ENCODE measurements around the gene APH1A.
"Not testable (repeated sequence)": the region's sequence is repeated elsewhere in the genome, so short reads cannot be mapped to it uniquely, and the experiment has no call there.

The APH1A gene

GRCh38 chr1:150268705-150269403 lies at the start of gene APH1A:
TSS of gene APH1A (minus strand) at chr1:150269016. CDS start at chr1:150268810, 206 bp downstream.
- peak; percentile 81 to 94 for DNase-seq

- not testable (repeated sequence) for DNase-seq
These were observed 45.9 kb upstream of the APH1A start for GRCh38 chr1:150314691-150315090.

DNA sequence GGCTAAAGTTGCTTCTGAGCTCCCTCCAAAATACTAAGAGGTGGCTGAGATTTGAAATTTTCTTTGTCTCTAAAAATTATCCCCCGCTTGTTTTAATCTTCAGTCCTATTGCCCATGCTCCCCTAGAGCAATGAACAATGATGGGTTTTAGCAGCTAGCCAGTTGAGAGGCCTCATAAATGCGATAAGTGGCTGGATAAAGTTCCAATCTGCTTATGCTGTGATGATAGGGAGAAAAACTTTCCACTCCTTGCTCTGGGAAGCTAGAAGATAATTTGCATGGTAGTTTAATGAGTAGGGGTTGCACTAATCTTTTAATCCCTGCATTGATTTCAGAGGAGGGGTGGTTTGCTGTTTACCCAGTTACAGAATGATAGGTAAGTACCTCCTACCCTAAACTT lies 42.9 kb upstream of the APH1A start:
- no peak for DNase-seq

DNA sequence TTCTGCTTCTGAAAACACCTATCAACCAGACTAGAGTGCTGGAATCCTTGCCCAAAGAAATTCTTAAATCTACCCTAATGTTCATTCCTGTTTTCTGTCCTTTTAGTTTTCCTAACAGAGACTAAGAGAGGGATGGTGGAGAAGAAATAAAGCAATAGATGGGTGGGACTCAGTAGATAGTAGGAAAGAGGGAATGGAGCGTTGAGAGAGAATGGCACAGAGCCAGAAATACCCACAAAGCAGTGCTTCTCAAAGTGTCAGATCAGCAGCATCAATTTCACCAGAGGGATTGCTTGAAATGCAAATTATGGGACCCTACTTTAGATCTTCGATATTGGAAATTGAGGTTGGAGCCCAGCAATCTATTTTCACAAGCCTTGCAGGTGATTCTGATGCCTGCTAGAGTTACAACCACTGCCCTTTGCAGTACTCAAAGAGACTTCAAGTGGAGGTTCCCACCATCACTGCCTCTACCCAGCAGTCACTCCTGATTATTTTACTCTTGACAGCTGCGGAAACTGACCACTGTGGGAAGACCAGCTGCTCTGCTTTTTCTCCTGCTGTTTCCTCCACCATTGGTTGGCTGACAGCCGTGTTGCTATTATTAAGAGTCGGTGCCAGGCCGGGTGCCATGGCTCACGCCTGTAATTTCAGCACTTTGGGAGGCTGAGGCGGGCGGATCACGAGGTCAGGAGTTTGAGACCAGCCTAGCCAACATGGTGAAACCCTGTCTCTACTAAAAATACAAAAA lies 41.1 kb upstream of the APH1A start:
- DNase-seq: no peak

DNA sequence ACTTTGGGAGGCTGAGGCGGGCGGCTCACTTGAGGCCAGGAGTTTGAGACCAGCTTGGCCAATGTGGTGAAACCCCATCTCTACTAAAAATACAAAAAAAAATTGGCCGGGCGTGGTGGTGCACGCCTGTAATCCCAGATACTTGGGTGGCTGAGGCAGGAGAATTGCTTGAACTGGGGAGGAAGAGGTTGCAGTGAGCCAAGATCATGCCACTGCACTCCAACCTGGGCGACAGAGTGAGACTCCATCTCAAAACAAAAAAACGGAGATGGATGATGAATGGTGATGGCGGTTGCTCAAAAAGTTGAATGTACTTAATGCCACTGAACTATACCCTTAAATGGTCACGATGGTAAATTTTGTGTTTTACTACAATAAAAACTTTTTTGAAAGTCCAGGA lies 39.8 kb upstream of the APH1A start:
- DNase-seq: not testable (repeated sequence)

DNA sequence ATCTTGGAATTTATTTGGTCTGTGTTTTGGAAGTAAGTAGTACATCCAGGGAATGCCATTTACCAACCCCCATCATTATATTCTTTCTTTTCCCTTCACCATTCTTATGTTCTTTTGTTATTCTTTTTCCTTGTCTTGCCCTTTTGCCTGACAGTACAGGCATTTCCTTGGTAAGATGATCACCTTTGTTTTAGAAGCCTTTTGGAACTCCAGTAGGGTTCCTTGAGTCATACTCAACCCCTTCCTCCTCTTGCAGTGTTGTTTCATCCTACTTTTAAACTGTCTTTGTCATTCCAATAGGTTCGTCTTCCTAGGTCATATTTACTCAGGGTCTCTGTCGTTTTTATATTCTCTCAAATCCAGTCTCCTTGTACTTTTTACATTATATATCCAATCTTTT lies 34.1 kb upstream of the APH1A start:
- DNase-seq: no peak

- no peak for DNase-seq
These were observed 33.5 kb upstream of the APH1A start for GRCh38 chr1:150302338-150302737.

GRCh38 chr1:150299716-150300115 lies 30.9 kb upstream of the APH1A start:
- no peak for DNase-seq

DNA sequence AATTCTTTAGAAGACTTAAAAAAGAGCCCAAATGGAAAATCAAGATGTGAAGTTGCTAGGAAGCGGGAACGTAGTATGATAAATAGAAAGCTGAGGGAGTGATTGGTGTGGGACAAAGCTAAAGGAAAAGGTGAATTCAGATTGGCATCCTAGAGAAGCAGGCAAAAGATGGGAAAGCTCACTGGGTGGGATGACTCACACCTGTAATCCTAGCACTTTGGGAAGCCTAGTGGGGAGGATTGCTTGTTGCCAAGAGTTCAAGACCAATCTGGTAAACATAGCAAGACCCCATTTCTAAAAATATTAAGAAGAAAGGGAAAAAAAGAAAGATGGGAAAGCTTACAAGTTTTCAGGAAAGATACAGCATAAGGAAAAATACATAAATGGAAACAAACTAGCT lies 26.7 kb upstream of the APH1A start:
- DNase-seq: no peak

DNA sequence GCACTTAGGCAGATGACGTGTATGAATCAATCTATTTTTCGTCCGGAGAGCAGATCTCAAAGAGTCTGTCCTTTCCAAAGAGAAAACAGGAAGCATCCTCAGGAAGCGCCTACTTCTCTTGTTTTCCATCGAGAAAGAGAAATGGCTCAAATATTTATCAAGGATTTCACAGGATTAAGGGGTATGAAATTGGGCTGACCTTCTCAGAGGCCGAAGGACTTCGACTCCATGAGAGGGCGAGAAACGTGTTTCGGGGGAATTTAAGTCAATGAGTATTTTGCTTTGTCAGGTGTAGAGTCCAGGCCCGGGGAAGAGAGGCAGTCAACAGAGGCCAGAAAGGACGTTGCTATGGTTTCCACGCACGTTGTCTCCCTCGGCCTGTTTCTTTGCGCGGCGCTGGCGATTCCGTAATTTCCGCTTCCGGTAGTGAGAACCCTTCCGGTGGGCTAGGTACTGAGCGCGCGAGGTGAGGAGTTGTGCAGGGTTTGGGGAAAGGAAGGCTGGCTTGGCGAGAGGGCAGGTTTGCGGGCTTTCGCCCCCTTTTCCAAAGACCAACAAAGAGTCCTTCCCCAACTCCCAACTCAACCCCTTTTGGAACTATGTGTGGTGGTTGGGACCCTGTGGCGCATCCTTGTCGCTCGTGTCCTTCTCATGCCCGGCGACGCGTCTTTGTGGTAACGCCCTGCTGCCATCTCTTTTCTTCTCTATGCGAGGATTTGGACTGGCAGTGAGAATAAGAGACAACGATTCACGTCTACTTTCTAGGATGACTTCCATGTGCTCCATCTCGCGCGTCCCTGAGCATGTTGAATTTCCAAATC lies 24.8 kb upstream of the APH1A start, which contains the start of gene MRPS21:
MRPS21 (plus strand) TSS at position 429 of the 821 bp plus-strand sequence. CDS start 506 bp downstream, outside the sequence.
- peak; percentile 55 to 58 for DNase-seq

GRCh38 chr1:150288822-150289221 lies 20.0 kb upstream of the APH1A start:
- DNase-seq: no peak

DNA sequence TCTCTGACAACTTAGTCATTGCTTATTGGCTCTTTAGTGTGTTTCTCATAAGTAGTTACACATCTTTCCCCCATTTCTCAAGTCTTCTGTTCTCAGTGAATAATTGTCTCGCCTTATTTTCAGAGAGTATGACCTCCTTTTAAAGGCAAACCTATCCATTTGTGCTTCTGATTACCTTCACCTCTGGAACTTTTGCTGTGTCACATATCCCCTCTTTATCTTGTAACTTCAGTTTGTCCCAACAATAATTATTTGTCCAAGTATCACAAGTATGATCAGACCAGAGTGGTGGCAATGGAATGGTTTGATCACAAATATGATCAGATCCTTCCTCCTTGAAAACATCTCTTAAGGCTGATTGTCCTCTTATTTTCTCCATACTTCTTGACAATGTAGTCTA lies 19.6 kb upstream of the APH1A start:
- DNase-seq: no peak

GRCh38 chr1:150283260-150283659 lies 14.4 kb upstream of the APH1A start:
- DNase-seq: no peak

- DNase-seq: no peak
These were observed 13.7 kb upstream of the APH1A start for GRCh38 chr1:150282558-150282958.

DNA sequence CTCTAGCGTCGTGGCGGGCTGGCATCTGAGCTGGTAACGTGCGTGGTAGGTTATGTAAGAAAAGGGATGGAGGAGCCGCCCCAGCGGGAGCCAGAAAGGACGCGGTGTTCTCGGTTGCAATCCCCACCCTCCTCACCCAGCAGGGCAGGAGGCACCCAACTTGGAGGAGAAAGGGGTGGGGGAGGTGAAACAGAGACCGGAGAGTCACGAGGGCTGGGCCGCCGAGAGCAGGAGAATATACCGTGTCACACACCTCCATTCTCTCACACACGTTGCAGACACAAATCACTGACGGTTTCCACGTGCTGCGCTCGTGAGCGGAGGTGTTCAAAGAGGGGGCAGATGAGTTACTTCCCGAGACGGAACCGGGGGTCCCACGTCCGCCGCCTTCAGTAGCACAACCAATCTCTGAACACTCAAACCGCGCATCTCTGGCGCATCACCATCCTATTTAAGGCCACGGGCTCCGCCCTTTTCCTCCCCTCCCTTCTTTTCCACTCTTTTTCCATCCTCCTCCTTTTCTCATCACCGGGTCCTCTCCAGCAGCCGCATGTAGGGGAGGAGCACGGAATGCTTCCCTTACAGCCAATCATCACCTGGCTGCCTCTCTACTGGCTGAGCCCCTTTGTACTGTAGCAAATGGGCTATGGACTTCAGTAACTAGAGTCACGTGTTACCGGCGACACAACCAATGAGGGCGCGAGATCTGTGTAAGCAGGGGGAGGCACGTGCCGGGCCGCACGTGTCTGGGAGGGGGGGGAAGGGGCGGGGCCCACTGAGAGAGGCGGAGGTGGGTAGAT lies 13.1 kb upstream of the APH1A start, which contains the start of gene CIART:
CIART (plus strand) TSS at position 797 of the 800 bp plus-strand sequence. CDS start 714 bp downstream, outside the sequence.
- DNase-seq: peak in 1 of 2 donors; percentile 37

- peak; percentile 17 to 83 for DNase-seq
These were observed 12.5 kb upstream of the APH1A start for GRCh38 chr1:150281221-150281757.

GRCh38 chr1:150280138-150280707 lies 11.4 kb upstream of the APH1A start:
- no peak for DNase-seq

DNA sequence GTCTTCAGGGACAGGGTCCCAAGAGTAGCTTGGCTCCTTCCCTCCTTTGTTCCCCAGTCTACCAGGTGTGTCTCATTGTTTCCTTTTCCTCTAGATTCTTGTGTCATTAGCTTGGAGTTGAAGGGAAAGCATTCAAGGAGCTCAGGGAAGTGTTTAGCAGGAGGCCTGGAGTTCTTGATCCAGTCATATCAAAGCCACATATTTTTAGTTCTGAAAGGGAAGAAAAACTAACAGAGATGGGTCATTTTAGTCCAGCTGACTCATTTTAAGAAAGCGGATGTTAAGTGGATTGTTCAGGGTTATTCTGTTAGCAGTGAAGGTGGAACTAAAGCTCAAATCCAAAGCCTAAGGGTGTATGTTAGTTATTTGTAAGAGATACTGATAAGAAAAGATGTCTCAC lies 4.5 kb upstream of the APH1A start:
- no peak for DNase-seq

DNA sequence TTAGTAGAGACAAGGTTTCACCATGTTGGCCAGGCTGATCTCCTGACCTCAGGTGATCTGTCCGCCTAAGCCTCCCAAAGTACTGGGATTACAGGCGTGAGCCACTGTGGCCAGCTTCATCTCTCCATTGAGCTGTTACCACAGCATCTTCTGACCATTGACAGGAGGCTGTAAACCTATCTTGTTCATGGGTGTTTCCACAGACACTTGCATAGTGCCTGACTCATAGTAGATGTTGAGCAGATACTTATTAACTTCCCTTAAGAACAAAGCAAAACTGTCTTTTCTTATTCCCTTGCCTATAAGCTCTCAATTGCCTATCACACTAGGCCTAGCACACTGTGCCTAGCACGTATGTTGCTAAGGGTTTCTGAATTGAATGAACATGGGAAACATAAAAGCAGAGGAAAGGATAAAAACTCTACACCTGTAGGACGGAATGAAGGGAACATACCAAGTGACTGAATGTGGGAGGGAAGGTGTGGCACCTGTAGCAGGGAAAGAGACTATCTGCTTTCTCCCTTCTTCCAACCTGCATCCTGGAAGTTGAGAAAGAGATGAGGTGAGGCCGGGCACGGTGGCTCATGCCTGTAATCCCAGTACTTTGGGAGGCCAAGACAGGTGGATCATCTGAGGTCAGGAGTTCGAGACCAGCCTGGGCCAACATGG lies 2.6 kb upstream of the APH1A start:
- no peak for DNase-seq

GRCh38 chr1:150269451-150269850 lies 635 bp upstream of the APH1A start:
- no peak for DNase-seq

- no peak for DNase-seq
These were observed 494 bp downstream of the APH1A start for GRCh38 chr1:150268340-150268704.

Measured in bone marrow (tissue), 2 donors.